ENCODE results near the gene RTTN.

RTTN gene

DNA sequence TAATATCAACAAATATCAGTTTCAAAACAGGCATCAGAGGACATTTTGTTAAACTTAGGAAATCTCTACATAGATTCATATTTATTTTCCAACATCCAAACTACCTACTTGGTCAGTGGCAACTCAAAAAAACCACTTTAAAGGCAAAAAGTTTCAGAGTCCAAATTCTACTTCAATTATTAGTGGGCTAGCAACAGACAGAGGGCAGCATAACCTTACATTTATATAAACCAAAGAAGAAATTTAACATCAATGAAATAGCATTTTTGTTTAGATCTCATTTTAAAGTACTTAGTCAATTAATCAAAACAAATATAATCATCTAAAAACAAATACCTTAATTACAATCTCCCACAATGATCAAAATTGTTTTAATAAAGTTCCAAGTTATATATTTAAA lies 33.3 kb downstream of the RTTN start:
- no peak overlapping the region for H3K4me3 ChIP-seq (replicated peaks in 1 of 2; ENCODE audit: low read depth in 2 of 2, low read length in 2 of 2)
- peak; percentile 38 for TF ChIP-seq CTCF (IDR thresholded peaks at IDR 0.05; ENCODE audit: low read depth, low read length)
- DNase-seq (ENCODE audit: low read depth in 2 of 2) = peak; percentile 49 to 55

- H3K4me3 ChIP-seq (replicated peaks in 1 of 2; ENCODE audit: low read depth in 2 of 2, low read length in 2 of 2) = no peak overlapping the region
- no peak for DNase-seq (ENCODE audit: low read depth in 2 of 2)
- no peak for TF ChIP-seq CTCF (IDR thresholded peaks at IDR 0.05; ENCODE audit: low read depth, low read length)
Measured at GRCh38 chr18:70169747-70170146, 35.7 kb downstream of the RTTN start.

DNA sequence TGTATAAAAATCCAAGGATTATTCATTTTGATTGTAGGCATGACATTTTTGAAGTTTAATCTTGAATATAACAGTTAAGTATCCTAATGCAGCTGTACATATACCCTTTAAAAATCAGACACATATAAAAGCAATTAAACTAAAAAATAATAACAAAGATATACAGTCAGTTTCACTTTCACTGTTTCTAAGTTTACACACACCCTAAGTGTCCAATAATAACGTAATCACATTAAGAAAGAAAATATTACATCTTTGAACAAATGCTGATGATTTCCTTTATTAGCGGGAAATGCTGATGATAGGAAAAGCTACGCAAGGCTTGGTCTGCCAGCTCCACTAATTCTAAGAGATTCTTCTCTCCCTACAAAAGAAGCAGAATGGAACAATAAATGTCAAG lies 38.8 kb downstream of the RTTN start:
- no peak for TF ChIP-seq CTCF (IDR thresholded peaks at IDR 0.05; ENCODE audit: low read depth, low read length)
- no peak for DNase-seq (ENCODE audit: low read depth in 2 of 2)
- H3K4me3 ChIP-seq (replicated peaks in 1 of 2; ENCODE audit: low read depth in 2 of 2, low read length in 2 of 2) = no peak overlapping the region

- DNase-seq (ENCODE audit: low read depth in 2 of 2) = no peak
- no peak overlapping the region for H3K4me3 ChIP-seq (replicated peaks in 1 of 2; ENCODE audit: low read depth in 2 of 2, low read length in 2 of 2)
- TF ChIP-seq CTCF (IDR thresholded peaks at IDR 0.05; ENCODE audit: low read depth, low read length) = no peak
Measured at GRCh38 chr18:70165936-70166335, 39.6 kb downstream of the RTTN start.

- TF ChIP-seq CTCF (IDR thresholded peaks at IDR 0.05; ENCODE audit: low read depth, low read length) = no peak
- no peak overlapping the region for H3K4me3 ChIP-seq (replicated peaks in 1 of 2; ENCODE audit: low read depth in 2 of 2, low read length in 2 of 2)
- DNase-seq (ENCODE audit: low read depth in 2 of 2) = no peak
Measured at GRCh38 chr18:70160073-70160678, 45.3 kb downstream of the RTTN start.

DNA sequence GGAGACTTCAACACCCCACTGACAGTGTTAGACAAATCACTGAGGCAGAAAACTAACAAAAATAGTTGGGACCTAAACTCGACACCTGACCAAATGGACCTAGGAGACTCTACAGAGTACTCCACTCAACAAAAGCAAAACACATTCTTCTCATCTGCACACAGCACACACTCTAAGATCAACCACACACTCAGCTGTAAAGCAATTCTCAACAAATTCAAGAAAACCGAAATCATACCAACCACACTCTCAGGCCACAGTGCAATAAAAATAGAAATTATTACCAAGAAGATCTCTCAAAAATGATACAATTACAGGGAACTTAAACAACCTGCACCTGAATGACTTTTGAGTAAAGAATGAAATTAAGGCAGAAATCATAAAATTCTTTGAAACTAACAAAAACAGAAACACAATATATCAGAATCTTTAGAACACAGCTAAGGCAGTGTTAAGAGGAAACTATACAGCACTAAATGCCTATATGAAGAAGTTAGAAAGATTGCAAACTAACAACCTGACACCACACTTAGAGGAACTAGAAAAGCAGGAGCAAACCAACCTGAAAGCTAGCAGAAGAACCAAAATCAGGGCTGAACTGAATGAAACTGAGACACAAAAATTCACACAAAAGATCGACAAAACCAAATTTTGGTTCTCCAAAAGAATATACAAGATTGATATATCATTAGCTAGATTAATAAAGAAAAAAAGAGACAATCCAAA lies 46.3 kb downstream of the RTTN start:
- TF ChIP-seq CTCF (IDR thresholded peaks at IDR 0.05; ENCODE audit: low read depth, low read length) = no peak
- DNase-seq (ENCODE audit: low read depth in 2 of 2) = no peak
- no peak overlapping the region for H3K4me3 ChIP-seq (replicated peaks in 1 of 2; ENCODE audit: low read depth in 2 of 2, low read length in 2 of 2)

Measured in cardiac fibroblast (primary cell).